HepG2 (cell line): ENCODE data around the gene AJUBA. TPM values are rescaled to one million over a fixed set of nuclear protein-coding genes. Genes with fewer than 3 reads are reported as not detected.
A peak's percentile ranks its signal among the peaks of the same experiment; 100 is the strongest.

Source experiments
- ATRX ChIP-seq: sonication (generic); formaldehyde crosslinking; IDR thresholded peaks from 2 replicates; pipeline ENCODE4 v1.4.0; 2020; ENCODE audit warnings: missing genetic modification reagents, borderline replicate concordance
- CENPT ChIP-seq: sonication (generic); formaldehyde crosslinking; IDR thresholded peaks from 2 replicates; pipeline ENCODE4 v1.8.0; 2022; ENCODE audit warnings: low read depth, mild to moderate bottlenecking, moderate library complexity, missing genetic modification reagents
- HHEX ChIP-seq: IDR thresholded peaks from 2 replicates; pipeline ENCODE4 v1.6.1; 2016; ENCODE audit warnings: control low read depth
- HNRNPL ChIP-seq: fragments of 200-400 bp; formaldehyde crosslinking; IDR thresholded peaks from 2 replicates; pipeline ENCODE4 v1.6.1; 2017; ENCODE audit warnings: mild to moderate bottlenecking, low read depth, low read length
- HOXA5 ChIP-seq: sonication (generic); formaldehyde crosslinking; IDR thresholded peaks from 2 replicates; pipeline ENCODE4 v1.4.0; 2020; ENCODE audit warnings: missing genetic modification reagents
- NFRKB ChIP-seq: fragments of 450-650 bp; IDR thresholded peaks from 2 replicates; pipeline ENCODE4 v1.6.1; 2017
- NR2F1 ChIP-seq, 2 experiments: fragments of 450-650 bp in 1 of 2; formaldehyde crosslinking in 1 of 2; IDR thresholded peaks; 2 replicates each; pipeline versions ENCODE4 v1.5.0 to v1.6.1; 2016 to 2020; ENCODE audit warnings: mild to moderate bottlenecking in 1 of 2, missing compliant biosample characterization in 1 of 2, missing genetic modification reagents in 1 of 2, moderate library complexity in 1 of 2
- PAF1 ChIP-seq: IDR thresholded peaks from 2 replicates; pipeline ENCODE4 v1.6.1; 2016; ENCODE audit warnings: missing genetic modification reagents, missing compliant biosample characterization
- PCBP1 ChIP-seq: fragments of 200-400 bp; formaldehyde crosslinking; IDR thresholded peaks from 2 replicates; pipeline ENCODE4 v1.6.1; 2017; ENCODE audit warnings: mild to moderate bottlenecking, low read depth, low read length, borderline replicate concordance
- RAD21 ChIP-seq: fragments of 450-650 bp; formaldehyde crosslinking; IDR thresholded peaks from 2 replicates; pipeline ENCODE4 v1.5.0; 2020; ENCODE audit warnings: mild to moderate bottlenecking
- RBM39 ChIP-seq: fragments of 200-400 bp; formaldehyde crosslinking; IDR thresholded peaks from one replicate; pipeline ENCODE4 v1.6.1; 2018; ENCODE audit warnings: antibody characterized with exemption, mild to moderate bottlenecking, low read depth, low read length; ENCODE audit not compliant: poor library complexity, severe bottlenecking
- SAFB2 ChIP-seq: sonication (generic); formaldehyde crosslinking; IDR thresholded peaks from 2 replicates; pipeline ENCODE4 v1.5.1; 2020; ENCODE audit warnings: missing genetic modification reagents, low read depth, mild to moderate bottlenecking, borderline replicate concordance
- SMAD9 ChIP-seq: sonication (generic); formaldehyde crosslinking; IDR thresholded peaks from 2 replicates; pipeline ENCODE4 v1.5.1; 2020; ENCODE audit warnings: mild to moderate bottlenecking, missing genetic modification reagents
- SMYD3 ChIP-seq: sonication (generic); formaldehyde crosslinking; IDR thresholded peaks from 2 replicates; pipeline ENCODE4 v1.8.1; 2023; ENCODE audit warnings: mild to moderate bottlenecking, missing genetic modification reagents
- SSRP1 ChIP-seq: IDR thresholded peaks from 2 replicates; pipeline ENCODE4 v1.6.1; 2016; ENCODE audit warnings: control low read depth
- TEAD2 ChIP-seq: sonication (generic); formaldehyde crosslinking; IDR thresholded peaks from 2 replicates; pipeline ENCODE4 v1.9.0; 2021; ENCODE audit warnings: missing genetic modification reagents
- TGIF2 ChIP-seq: IDR thresholded peaks from 2 replicates; pipeline ENCODE4 v1.6.1; 2016; ENCODE audit warnings: control low read depth, missing compliant biosample characterization
- ZNF101 ChIP-seq: sonication (generic); formaldehyde crosslinking; IDR thresholded peaks from 2 replicates; pipeline ENCODE4 v1.4.0; 2020; ENCODE audit warnings: mild to moderate bottlenecking, low read depth, missing genetic modification reagents, borderline replicate concordance
- ZNF12 ChIP-seq: sonication (generic); formaldehyde crosslinking; IDR thresholded peaks from 2 replicates; pipeline ENCODE4 v1.5.0; 2020; ENCODE audit warnings: missing genetic modification reagents
- ZNF335 ChIP-seq: sonication (generic); formaldehyde crosslinking; IDR thresholded peaks from 2 replicates; pipeline ENCODE4 v1.4.0; 2020; ENCODE audit warnings: missing genetic modification reagents
- ZNF33B ChIP-seq: sonication (generic); formaldehyde crosslinking; IDR thresholded peaks from 2 replicates; pipeline ENCODE4 v1.5.1; 2020; ENCODE audit warnings: mild to moderate bottlenecking, missing genetic modification reagents
- ZNF432 ChIP-seq: sonication (generic); formaldehyde crosslinking; IDR thresholded peaks from 2 replicates; pipeline ENCODE4 v1.5.0; 2020; ENCODE audit warnings: missing genetic modification reagents, mild to moderate bottlenecking, borderline replicate concordance
- ZNF484 ChIP-seq: sonication (generic); formaldehyde crosslinking; IDR thresholded peaks from 2 replicates; pipeline ENCODE4 v1.5.1; 2020; ENCODE audit warnings: mild to moderate bottlenecking, low read depth, missing genetic modification reagents, borderline replicate concordance
- ZNF652 ChIP-seq: IDR thresholded peaks from 2 replicates; pipeline ENCODE4 v1.6.1; 2016; ENCODE audit warnings: low read depth, borderline replicate concordance
- ZNF75D ChIP-seq: sonication (generic); formaldehyde crosslinking; IDR thresholded peaks from 2 replicates; pipeline ENCODE4 v1.8.1; 2023; ENCODE audit warnings: missing genetic modification reagents, mild to moderate bottlenecking, borderline replicate concordance
- ZNF816 ChIP-seq: sonication (generic); formaldehyde crosslinking; IDR thresholded peaks from 2 replicates; pipeline ENCODE4 v1.8.0; 2022; ENCODE audit warnings: missing genetic modification reagents, mild to moderate bottlenecking, borderline replicate concordance
- ZNF841 ChIP-seq: sonication (generic); formaldehyde crosslinking; IDR thresholded peaks from 2 replicates; pipeline ENCODE4 v1.8.1; 2023; ENCODE audit warnings: missing genetic modification reagents, borderline replicate concordance
- polyA plus RNA-seq, 8 experiments: library from polyadenylated mRNA; depleted of rRNA in 3 of 8; stranded (reverse) in 7 of 8; unstranded in 1 of 8; fragments of >200 nt; fragmentation: Illumina TruSeq in 4 of 8; extraction: Trizol in 4 of 8; gene quantifications; 2 replicates each; pipeline versions ENCODE4 v1.2.1 to v1.2.3, GENCODE V29; 2011 to 2016; ENCODE audit warnings: low read depth in 4 of 8, missing spikeins in 1 of 8, mixed read lengths in 1 of 8; ENCODE audit not compliant: insufficient read depth in 1 of 8
- total RNA-seq, 5 experiments: library from RNA; depleted of rRNA; stranded (reverse); fragments of >200 nt; fragmentation: Illumina TruSeq; extraction: Trizol; gene quantifications; 2 replicates each; pipeline ENCODE4 v1.2.3, GENCODE V29; 2016; ENCODE audit warnings: low read depth in 1 of 5
- TF ChIP-seq, protein P1 (sequence below): fragments of 450-650 bp; IDR thresholded peaks from 2 replicates; pipeline ENCODE4 v1.6.1; 2017; ENCODE audit warnings: mild to moderate bottlenecking
- TF ChIP-seq, protein P2 (sequence below): sonication (generic); formaldehyde crosslinking; IDR thresholded peaks from 2 replicates; pipeline ENCODE4 v1.4.0; 2020; ENCODE audit warnings: missing genetic modification reagents, mild to moderate bottlenecking, borderline replicate concordance

Gene AJUBA
- total and polyA plus RNA-seq, 2 of the 13 experiments (the other 11 are each of a cell fraction or from before 2014, with no cell fraction given), result 157 to 241 TPM

DNA sequence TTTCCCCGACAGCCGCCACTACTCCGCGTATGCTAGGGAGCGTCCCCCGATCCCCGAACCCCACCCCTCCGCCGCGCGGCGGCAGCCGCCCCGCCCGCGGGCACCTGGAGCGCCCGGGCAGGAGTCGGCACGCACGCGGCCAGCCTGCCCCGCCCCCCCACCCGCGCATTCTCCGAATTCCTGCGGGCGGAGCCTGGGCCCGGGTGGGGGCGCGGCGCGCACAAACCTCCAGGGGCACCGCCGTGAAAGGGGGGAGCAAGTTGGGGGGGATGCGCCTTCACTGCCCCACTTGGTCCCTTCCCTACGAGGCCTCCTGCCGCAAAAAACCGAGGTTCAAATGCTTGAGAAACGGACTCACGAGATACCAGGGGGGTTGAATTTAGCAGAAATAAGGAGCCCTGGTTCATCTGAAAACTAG is 1.7 kb downstream of the AJUBA start (continued):
- TF ChIP-seq, protein P1, sequence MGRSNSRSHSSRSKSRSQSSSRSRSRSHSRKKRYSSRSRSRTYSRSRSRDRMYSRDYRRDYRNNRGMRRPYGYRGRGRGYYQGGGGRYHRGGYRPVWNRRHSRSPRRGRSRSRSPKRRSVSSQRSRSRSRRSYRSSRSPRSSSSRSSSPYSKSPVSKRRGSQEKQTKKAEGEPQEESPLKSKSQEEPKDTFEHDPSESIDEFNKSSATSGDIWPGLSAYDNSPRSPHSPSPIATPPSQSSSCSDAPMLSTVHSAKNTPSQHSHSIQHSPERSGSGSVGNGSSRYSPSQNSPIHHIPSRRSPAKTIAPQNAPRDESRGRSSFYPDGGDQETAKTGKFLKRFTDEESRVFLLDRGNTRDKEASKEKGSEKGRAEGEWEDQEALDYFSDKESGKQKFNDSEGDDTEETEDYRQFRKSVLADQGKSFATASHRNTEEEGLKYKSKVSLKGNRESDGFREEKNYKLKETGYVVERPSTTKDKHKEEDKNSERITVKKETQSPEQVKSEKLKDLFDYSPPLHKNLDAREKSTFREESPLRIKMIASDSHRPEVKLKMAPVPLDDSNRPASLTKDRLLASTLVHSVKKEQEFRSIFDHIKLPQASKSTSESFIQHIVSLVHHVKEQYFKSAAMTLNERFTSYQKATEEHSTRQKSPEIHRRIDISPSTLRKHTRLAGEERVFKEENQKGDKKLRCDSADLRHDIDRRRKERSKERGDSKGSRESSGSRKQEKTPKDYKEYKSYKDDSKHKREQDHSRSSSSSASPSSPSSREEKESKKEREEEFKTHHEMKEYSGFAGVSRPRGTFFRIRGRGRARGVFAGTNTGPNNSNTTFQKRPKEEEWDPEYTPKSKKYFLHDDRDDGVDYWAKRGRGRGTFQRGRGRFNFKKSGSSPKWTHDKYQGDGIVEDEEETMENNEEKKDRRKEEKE, result no peak
- TF ChIP-seq ZNF484 (no peak), NFRKB (no peak), ZNF33B (no peak), SSRP1 (no peak), SMAD9 (CRISPR knock-in tag) (peak; percentile 10; the same call in 1 of the 2 replicates), PCBP1 (no peak), TEAD2 (CRISPR knock-in tag) (no peak), PAF1 (no peak), RAD21 (CRISPR knock-in tag) (peak; percentile 14; the same call in 1 of the 2 replicates), NR2F1 (CRISPR knock-in tag; IDR thresholded peaks at IDR 0.05) (no peak; a peak in 1 of 4 replicates), ZNF12 (CRISPR knock-in tag) (no peak), SAFB2 (CRISPR knock-in tag) (peak; percentile 84; the same call in 1 of the 2 replicates), ZNF816 (CRISPR knock-in tag) (no peak), HOXA5 (CRISPR knock-in tag) (no peak), HHEX (CRISPR knock-in tag) (no peak), HNRNPL (peak; percentile 17; the same call in 1 of the 2 replicates), ATRX (CRISPR knock-in tag) (no peak), RBM39 (peak; percentile 97), ZNF841 (no peak), ZNF432 (CRISPR knock-in tag) (no peak), SMYD3 (CRISPR knock-in tag) (no peak), ZNF652 (no peak), ZNF335 (CRISPR knock-in tag) (no peak; the same call in 1 of the 2 replicates), TGIF2 (CRISPR knock-in tag) (peak; percentile 74; the same call in 1 of the 2 replicates), CENPT (no peak), ZNF101 (CRISPR knock-in tag) (peak; percentile 60; the same call in 1 of the 2 replicates), ZNF75D (CRISPR knock-in tag) (no peak)
- TF ChIP-seq, protein P2, sequence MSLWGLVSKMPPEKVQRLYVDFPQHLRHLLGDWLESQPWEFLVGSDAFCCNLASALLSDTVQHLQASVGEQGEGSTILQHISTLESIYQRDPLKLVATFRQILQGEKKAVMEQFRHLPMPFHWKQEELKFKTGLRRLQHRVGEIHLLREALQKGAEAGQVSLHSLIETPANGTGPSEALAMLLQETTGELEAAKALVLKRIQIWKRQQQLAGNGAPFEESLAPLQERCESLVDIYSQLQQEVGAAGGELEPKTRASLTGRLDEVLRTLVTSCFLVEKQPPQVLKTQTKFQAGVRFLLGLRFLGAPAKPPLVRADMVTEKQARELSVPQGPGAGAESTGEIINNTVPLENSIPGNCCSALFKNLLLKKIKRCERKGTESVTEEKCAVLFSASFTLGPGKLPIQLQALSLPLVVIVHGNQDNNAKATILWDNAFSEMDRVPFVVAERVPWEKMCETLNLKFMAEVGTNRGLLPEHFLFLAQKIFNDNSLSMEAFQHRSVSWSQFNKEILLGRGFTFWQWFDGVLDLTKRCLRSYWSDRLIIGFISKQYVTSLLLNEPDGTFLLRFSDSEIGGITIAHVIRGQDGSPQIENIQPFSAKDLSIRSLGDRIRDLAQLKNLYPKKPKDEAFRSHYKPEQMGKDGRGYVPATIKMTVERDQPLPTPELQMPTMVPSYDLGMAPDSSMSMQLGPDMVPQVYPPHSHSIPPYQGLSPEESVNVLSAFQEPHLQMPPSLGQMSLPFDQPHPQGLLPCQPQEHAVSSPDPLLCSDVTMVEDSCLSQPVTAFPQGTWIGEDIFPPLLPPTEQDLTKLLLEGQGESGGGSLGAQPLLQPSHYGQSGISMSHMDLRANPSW (CRISPR knock-in tag), result no peak
